NCI-H1436 (cell line): ENCODE data around the gene KIF26B.
"Not testable (repeated sequence)": the region's sequence is repeated elsewhere in the genome, so short reads cannot be mapped to it uniquely, and the experiment has no call there.

Experiments
- DNase-seq: peaks from one replicate; lab custom pipeline; 2025; lab: John Stamatoyannopoulos, UW

The KIF26B gene

GRCh38 chr1:245356891-245357585, 202.3 kb downstream of the KIF26B start:
- DNase-seq: no peak

- DNase-seq: not testable (repeated sequence)
Observed at GRCh38 chr1:245359101-245359680, 204.4 kb downstream of the KIF26B start.

GRCh38 chr1:245361065-245361464, 206.3 kb downstream of the KIF26B start:
- no peak for DNase-seq

GRCh38 chr1:245361951-245362350, 207.2 kb downstream of the KIF26B start:
- DNase-seq: no peak

- DNase-seq: no peak
Observed at GRCh38 chr1:245363461-245364200, 208.8 kb downstream of the KIF26B start.

GRCh38 chr1:245365095-245366020, 210.6 kb downstream of the KIF26B start:
- DNase-seq: no peak

GRCh38 chr1:245366886-245367285, 212.1 kb downstream of the KIF26B start:
- DNase-seq: no peak

- no peak for DNase-seq
Observed at GRCh38 chr1:245370175-245370825, 215.5 kb downstream of the KIF26B start.

GRCh38 chr1:245370905-245371581, 216.3 kb downstream of the KIF26B start:
- DNase-seq: no peak

- DNase-seq: no peak
Observed at GRCh38 chr1:245373131-245373530, 218.3 kb downstream of the KIF26B start.

GRCh38 chr1:245375789-245376460, 221.1 kb downstream of the KIF26B start:
- no peak for DNase-seq

GRCh38 chr1:245377854-245378253, 223.1 kb downstream of the KIF26B start:
- DNase-seq: no peak

- DNase-seq: no peak
Observed at GRCh38 chr1:245378311-245378722, 223.5 kb downstream of the KIF26B start.

- no peak for DNase-seq
Observed at GRCh38 chr1:245378745-245379144, 224.0 kb downstream of the KIF26B start.

GRCh38 chr1:245380790-245381535, 226.2 kb downstream of the KIF26B start:
- DNase-seq: no peak

- no peak for DNase-seq
Observed at GRCh38 chr1:245382981-245383380, 228.2 kb downstream of the KIF26B start.

- no peak for DNase-seq
Observed at GRCh38 chr1:245383396-245384330, 228.9 kb downstream of the KIF26B start.

- no peak for DNase-seq
Observed at GRCh38 chr1:245386297-245386971, 231.6 kb downstream of the KIF26B start.
